ENCODE measurements around the gene ROR1. TPM values are rescaled to one million over a fixed set of nuclear protein-coding genes. Genes with fewer than 3 reads are reported as not detected.

Gene ROR1
- total and polyA plus RNA-seq, 2 of the 4 experiments (the other 2 are of a cell fraction), result 4.4 to 10.0 TPM

- no peak overlapping the region for H4K91ac ChIP-seq (ENCODE audit: insufficient read depth, low read depth, low read length)
- in situ Hi-C loops (cut with MboI; ENCODE audit: low sequenced_read_pairs), result no loop called here
- H2BK5ac ChIP-seq (ENCODE audit: low read depth, low read length, poor library complexity, severe bottlenecking), result no peak overlapping the region
- ATAC-seq (ENCODE audit: low read depth) (no peak), DNase-seq (no peak)
- intact Hi-C loops (cut with micrococcal nuclease), result no loop called here
- H2BK120ac ChIP-seq (ENCODE audit: low read depth, low read length), result no peak overlapping the region
- H3K9me1 ChIP-seq (ENCODE audit: insufficient read depth, low read length), result no peaks in the 10 kb centered on the region
- H3K9ac ChIP-seq (ENCODE audit: low read depth, low read length), result no peak overlapping the region
- dilution Hi-C loops (cut with HindIII; ENCODE audit: low sequenced_read_pairs, unreplicated experiment), result no loop called here
- BruUV-seq (replicated peaks), result no TSS peak
- no peak overlapping the region for H3K56ac ChIP-seq (ENCODE audit: extremely low read depth, insufficient read depth, low read length)
- no peak overlapping the region for H3K4me2 ChIP-seq (ENCODE audit: low read depth, low read length)
- no peaks in the 10 kb centered on the region for H3K4me1 ChIP-seq (ENCODE audit: control insufficient read depth, insufficient read depth, low read length)
- no peak overlapping the region for H2AK9ac ChIP-seq (replicated peaks; ENCODE audit: low read depth, low read length, poor library complexity)
- no peak overlapping the region for H2BK15ac ChIP-seq (ENCODE audit: low read depth, low read length)
- ChIA-PET POLR2A (ENCODE audit: unreplicated experiment) (interaction anchor here (0.6 kb wide), 1 partner anchor 1296 kb away, joined by 11 read pairs; no protein-coding TSS in a partner anchor), CTCF (interaction anchor here (1.0 to 1.3 kb wide), 2 partner anchors 10 to 283 kb away, joined by 3 read pairs; no protein-coding TSS in a partner anchor)
- H3K36me3 ChIP-seq (ENCODE audit: control insufficient read depth, insufficient read depth, low read length), result no peaks in the 10 kb centered on the region
- no peak overlapping the region for H3K23ac ChIP-seq (ENCODE audit: low read depth, low read length)
- H4K8ac ChIP-seq (ENCODE audit: low read depth in 2 of 2, low read length in 2 of 2), result no peak overlapping the region
- no peak overlapping the region for H3K27ac ChIP-seq (ENCODE audit: insufficient read depth, low read length)
- WGBS, 2 experiments (ENCODE audit: extremely low coverage in 2 of 2, insufficient read length in 1 of 2), result no CpG with 5 or more reads among the region's 6 CpGs
- no peaks in the 10 kb centered on the region for H4K20me1 ChIP-seq (ENCODE audit: insufficient read depth, low read length)
- H3K4me3 ChIP-seq (ENCODE audit: insufficient read depth, low read depth, low read length), result no peak overlapping the region
- no peak overlapping the region for H3K18ac ChIP-seq (ENCODE audit: low read depth, low read length)
- no peak overlapping the region for H3K14ac ChIP-seq (replicated peaks; ENCODE audit: low read depth, low read length)
- H3K4ac ChIP-seq (ENCODE audit: low read depth, low read length), result no peak overlapping the region
- no peaks in the 10 kb centered on the region; the same call in 1 of the 2 replicates for H3K27me3 ChIP-seq (ENCODE audit: control insufficient read depth, insufficient read depth, low read length)
- H2BK20ac ChIP-seq (ENCODE audit: low read depth, low read length), result no peak overlapping the region
- H2AK5ac ChIP-seq (ENCODE audit: low read depth, low read length), result no peak overlapping the region
- no peaks in the 10 kb centered on the region for H3K9me3 ChIP-seq (ENCODE audit: control insufficient read depth, insufficient read depth, low read length)
- H2AFZ ChIP-seq (replicated peaks; ENCODE audit: low read length, poor library complexity), result no peak overlapping the region
- H3K79me1 ChIP-seq (ENCODE audit: low read depth in 1 of 2, low read length in 2 of 2), result no peaks in the 10 kb centered on the region
- no peak overlapping the region for H4K5ac ChIP-seq (ENCODE audit: low read depth, low read length)
- TF ChIP-seq RFX5 (IDR thresholded peaks at IDR 0.05; ENCODE audit: low read depth, low read length), result no peak
- no peak for TF ChIP-seq MAFK (IDR thresholded peaks at IDR 0.05; ENCODE audit: low read depth, low read length)
Observed at GRCh38 chr1:63974966-63975365, 201.1 kb downstream of the ROR1 start.
